Activated T-helper 1 cell treated with anti-CD3 and anti-CD28 coated beads, Interleukin-2, amount 50 U/mL, for 16 hours (primary cell): ENCODE results near the gene ACADVL.
"Not testable (repeated sequence)": the region's sequence is repeated elsewhere in the genome, so short reads cannot be mapped to it uniquely, and the experiment has no call there.

Experiments used
- DNase-seq, 2 donors: peaks; one replicate each; pipeline ENCODE4 v3.0.0-alpha.2; 2020; ENCODE audit warnings: low read depth in 1 of 2, low spot score in 1 of 2

ACADVL gene

DNA sequence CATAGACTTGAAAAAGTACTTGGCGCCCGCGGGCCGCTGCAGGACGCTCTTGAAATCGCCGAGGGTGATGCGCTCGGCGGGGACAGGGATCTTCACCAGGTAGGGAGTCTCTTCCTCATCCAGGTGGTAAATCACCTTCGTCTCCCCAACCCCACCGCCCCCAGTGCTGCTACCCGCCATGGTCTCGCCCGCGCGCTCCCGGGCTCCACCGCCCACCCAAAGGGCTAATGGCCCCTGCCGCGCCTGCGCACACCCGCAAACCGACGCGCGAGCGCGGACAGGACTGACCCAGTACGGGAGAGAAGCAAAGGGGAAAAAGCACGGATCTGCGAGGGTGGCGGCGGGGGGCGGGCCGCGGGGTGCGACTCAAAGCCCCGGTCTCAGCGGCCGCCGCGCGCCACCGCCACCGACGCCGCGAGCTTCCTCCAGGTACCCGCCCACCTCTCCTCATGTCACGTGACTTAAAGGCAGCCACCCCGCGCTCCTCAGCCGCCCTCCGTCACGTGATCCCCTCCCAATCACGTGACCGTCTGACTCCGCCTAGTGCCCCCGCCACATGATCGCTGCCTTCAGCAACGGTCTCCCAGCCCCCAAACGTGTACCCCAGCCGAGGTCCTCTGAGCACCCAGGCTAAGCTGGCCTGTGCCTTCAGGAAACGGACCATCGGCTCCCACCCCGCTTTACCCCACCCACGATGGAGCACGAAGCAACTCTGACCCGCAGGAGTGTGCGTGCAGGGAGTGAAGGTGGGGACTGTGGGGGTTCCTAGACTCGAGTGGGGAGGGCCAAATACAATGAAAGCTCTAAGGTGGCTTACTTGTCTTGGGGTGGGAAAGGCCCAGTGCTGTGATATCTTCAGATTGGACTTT lies 14.6 kb downstream of the ACADVL start, which contains the start of gene DVL2:
DVL2 (minus strand) TSS at position 435 of the 869 bp plus-strand sequence; CDS start at position 180, 255 bp downstream.
- peak; percentile 91 for DNase-seq

DNA sequence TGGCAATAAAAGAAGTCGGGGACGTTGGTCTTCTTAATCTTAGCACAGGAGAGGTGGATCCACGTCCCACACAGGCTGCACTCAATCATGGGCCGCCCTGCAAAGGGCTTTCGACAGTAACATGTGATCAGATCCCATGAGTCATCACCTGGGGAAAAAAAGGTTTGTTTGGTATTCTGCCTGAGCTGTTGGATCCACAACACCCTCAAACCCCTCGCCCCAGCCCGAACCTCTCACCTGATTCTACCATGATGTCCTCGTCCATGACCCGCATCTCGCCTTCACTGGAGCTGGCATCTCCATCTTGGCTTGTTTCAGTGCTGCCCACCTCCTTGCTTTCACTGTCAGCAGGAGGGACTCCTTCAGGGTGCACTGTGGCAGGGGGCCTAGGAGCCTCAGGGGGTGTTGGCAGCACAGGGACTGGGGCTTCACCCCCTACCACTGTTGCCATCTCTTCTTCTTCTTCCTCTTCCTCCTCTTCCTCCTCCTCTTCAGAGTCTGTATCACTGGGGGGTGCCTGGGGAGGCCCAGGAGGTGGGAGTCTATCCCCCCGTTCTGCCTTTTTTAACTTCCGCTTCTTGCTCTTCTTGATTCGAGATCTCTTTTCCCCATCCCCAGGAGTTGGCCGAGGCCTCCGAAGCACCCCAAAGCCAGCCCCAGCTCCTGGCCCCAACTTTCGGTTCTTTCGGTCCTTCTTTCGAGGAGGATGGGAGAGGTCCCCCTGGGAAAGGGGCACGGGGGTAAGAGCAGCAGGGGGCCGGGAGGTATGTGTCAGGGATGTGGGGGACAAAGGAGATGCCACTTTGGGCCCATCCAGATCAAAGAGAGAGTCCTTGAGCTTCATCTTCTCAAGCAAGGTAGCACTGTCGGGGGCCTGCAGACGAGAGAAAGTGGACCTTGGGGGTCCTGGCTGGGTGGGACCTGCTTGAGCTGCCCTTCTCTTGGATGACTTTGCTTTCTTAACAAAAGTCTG lies 16.2 kb downstream of the ACADVL start:
- no peak for DNase-seq

DNA sequence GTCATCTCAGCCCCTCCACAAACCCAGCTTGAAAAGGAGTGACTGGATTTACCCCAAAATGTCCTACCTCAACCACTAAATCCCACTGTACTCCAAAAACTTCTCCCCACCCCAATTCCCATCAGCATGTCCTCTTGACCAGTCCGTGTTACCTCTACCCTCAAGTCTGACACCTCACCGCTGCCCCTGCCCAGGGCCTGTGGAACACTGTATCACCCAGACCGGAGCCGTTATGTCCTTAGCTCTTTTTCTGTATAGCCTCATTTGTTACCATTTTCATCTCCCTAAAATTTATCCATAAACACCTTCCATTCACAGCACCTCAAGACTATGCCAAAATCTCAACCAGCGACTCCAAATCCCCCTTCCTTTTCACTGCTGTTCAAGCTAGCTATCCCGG lies 17.1 kb downstream of the ACADVL start:
- DNase-seq: no peak

DNA sequence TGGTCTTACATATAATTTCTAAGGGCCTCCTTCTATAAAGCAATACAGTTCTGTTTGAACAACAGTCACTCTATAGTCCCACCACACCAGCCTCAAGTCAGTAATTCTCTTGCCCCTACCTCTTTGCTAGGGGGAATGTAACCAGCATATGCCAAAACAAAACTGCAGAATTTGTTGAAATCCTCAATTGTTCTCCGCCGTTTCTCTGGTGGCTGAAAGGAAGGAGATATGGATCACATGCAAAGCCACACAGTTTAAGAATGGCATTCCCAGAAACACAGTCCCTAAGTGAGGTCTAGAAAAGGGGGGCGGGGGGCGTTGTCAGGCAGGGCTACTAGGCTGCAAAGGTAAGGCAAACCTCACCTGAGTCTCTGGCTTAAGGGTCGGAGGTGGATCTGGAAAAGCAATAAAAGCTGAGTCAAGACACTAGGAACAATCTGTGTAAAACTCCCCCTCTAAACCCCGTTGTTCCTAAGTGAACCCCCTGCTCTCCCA lies 17.6 kb downstream of the ACADVL start:
- DNase-seq: no peak

DNA sequence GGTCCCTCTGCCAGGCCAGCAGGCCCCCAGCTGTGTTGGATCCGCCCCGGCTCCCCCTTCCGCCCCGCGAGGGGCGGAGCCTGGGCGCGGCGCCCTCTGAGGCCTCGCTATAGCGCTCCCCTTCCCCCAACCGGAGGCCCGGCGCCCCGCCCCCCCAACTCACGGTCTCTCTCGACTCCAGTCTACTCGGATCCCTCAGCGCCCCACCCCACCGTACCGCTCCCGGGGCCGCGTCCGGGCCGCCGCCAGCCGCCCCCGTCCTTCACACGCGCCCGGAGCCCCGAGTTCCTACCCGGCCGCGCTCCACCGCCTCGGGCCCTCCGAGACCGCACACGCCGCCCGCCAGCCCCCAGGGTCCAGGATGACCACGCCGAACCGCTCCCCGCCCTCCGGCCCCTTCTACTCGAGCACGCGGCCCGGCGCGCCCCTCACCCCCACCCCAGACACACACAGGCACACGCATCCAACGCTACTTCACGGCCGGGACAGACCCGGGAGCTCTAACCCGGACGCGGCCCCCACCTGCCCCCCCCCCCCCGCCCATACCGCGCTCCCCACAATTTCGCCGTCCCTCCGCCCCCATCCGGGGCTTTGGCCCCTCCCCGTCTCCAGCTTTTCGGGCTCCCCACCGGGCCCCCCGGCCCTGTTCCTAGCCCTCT lies 18.2 kb downstream of the ACADVL start:
- peak; percentile 67 to 71 for DNase-seq

DNA sequence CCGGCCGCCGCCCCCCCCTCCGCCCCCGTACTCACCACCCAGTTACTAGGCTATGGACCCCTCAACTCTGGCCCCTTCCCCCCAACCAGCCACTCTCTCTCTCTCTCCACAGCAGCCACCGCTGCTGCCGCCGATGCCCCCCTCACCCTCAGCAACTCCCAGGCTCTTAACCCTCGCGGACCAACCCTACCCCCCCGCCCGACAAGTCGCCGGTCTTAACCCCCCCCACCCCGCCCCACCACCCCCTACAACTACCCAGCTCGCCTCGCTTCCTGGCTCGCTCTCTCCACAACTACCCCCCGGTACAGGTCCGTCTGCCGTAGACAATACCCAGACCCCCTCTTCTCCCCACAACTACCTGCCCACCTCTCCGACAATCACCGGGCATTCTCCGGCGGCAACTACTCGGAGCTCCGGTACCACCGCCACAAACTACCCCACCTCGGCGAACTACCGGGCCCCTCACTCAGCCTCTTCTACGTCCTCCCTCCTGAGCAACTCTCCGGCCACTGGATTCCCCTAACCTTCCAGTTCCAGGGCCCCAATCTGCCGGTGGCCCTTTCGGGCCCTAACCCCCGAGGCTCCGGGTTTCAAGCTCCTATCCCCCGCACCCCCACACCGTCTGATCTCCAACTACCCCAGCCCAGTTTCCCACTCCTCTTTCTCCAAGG lies 18.8 kb downstream of the ACADVL start:
- no peak for DNase-seq

DNA sequence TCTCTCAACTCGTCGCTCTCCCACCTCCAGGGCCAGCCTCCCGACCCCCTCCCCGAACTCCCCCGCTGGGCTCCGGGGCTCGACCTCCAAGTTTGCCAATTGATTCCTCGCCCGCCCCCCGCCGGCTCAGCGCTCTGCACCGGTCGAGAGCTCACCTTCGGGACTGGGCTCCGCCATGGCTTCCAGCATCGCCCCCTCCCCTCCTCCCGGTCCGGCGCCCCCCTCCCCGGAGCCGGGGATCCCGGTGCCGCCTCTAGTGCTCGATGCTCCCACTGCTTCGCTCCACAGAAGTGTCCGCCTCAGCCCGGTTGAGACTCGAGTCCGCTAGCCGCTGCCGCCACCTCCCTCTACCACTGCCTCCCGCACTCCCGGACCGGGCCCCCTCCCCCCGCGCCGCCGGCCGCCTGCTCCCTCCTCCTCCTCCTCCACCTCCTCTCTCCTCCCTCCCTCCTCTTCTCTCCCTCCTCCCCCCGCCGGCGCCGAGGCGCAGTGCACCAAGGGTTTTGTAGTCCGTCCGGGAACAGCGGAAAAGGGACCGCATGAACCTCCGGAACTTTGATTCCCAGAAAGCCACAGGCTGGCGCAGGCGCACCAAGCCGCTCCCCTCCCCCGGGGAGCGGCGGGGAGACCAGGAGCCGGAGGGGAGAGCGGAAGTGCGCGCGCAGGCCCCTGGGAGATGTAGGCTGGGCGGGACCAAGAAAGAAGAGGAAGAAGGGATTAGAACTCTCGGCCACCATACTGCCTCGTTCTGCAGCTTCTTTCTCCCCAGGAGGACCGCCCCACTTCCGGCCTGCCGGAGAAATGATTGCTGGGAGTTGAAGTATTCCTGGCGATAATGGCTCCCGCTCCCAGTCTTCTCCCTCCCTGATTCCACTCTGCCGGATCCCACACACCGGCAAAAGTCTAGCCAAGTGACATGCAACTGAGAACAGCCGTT lies 19.6 kb downstream of the ACADVL start, which contains the start of gene PHF23:
PHF23 (minus strand) TSS at position 367 of the 937 bp plus-strand sequence; CDS start at position 189, 178 bp downstream.
- peak; percentile 94 to 97 for DNase-seq

DNA sequence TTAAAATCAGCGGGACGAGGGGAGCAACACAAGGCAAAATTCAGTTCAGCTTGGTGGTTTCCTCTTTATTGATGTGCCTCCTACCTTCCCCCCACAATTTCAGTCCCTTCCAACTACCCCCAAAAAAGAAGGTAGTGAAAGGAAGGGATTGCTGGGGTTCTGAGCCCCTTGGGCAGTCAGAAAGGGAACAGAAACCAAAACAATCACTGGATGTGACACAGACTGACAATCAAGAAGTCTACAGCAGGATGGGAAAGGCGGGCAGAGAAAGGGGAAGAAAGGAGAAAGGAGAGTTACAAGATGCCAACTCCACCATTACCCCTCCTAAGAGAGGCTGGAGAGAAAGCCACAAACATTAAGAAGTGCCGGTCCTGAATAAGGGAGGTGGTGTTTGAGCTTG lies 20.6 kb downstream of the ACADVL start:
- no peak for DNase-seq

DNA sequence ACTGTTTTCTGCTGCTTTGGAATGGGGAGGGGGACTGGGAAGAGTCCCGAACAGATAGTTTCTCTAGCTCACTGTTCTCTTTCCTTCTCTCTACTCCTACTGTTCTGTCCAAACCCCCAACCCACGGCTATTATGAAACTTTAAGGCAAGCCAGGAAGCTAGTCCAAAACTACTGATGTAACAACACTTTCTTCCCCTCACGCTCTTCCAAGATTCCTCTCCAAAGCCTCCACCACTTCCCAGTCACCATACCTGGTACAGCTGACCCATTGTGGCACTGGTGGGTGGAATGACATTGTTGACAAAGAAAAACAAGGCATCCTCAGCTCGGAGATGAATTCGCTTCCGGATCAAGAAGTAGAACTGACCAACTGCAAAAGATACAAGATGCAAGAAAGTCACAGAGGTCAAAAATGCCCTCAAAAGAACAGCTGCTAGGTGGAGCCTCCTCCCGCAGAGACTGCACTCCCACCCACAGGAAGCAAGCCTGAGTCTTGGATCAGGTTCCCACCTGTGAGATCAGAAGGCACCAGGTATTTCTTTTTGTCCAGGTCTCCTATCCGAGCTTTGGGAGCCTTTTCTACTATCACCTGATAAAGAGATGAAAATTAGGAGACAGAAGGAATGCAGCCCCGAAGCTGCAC lies 21.5 kb downstream of the ACADVL start:
- no peak for DNase-seq

DNA sequence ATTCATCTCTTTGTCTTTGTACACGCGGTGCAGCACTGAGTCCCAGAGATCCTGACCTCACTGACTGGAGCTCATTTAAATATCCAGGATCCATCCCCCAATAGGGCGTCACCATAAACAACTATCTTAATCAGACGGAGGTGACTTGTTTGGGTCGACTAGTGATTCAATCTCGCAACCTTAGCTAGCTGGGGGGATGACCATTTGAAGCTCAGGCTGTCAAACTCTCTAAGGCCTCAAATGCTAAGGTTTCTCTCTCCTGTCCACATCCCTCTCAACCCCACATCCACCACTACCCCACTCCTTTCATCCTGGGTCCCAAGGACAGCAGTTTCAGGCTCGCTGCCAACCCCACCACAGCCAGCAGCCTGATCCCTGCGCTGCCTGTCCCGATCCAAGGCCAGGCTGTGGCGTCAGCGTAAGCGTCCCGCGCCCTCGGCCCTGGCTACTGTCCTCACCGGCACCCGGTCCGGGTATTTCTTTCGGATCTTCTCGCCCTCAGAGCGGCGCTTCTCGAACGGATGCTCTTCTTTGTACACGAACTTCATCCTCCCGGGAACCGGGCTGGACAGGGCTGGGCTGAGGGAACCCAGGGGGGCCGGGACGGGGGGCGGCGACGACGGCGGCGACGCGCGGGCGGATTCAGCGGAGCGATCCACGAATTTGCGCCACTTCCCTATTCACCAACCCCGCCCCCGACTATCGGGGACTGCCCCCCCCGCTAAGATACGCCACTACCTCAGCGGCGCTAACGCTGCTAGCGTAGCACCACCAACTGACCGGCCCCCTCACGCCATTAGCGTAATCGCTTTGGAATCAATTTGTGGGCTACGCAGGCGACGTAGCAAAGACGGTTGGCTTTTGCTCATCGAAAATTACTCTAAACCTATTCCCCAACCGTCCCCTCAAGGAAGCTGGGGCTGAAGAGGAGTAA lies 22.3 kb downstream of the ACADVL start, which contains the start of gene GABARAP:
GABARAP (minus strand) TSS at position 667 of the 934 bp plus-strand sequence; CDS start at position 548, 119 bp downstream.
- DNase-seq: peak; percentile 88 to 89

DNA sequence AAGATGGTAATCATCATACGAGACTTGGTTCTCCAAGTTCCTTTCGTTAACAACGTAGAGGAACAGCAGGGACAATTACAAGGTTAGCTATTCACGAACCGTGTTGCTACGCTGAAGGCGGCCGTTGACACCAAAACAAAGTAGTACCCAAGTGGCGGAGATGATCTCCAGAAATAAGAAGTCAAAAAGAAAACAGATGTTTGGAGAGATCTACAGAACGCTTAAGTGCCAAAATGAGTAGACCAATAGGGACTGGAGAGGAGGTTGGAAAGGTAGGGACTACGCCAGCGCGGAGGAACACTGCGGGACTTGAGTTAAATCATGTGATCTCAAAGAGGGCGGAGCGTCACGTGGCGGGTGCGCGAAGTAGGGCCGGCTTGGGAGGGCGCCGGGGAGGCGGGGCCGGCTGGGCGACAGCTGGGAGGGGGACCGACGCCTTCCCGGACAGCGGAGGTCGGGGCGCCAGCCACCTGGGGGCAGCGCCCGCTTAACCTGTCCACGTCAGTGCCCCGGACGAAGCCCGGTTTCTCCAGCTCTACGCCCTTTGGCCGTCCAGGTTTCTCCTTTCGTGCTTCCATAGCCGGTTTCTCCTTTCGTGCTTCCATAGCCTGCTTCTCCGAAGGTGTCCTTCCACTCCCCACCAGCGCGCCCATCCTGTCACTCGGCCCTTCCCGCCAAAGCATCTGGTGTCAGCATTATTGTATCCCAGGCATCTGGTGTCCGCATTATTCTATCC lies 23.1 kb downstream of the ACADVL start:
- peak; percentile 87 to 89 for DNase-seq

DNA sequence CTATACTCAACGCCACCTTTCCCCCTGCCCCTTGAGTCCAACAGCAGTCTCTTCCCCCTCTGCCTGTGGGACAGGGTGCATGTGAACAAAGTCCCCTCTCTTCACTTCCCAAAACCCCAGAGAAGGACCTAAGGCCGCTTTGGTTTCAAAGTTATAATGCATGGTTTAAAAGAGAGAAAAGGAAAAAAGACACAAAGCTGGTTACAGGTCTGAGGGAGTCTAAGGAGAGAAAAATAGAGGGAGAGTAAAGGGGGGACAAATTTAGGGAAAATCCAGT lies 23.7 kb downstream of the ACADVL start:
- DNase-seq: no peak

DNA sequence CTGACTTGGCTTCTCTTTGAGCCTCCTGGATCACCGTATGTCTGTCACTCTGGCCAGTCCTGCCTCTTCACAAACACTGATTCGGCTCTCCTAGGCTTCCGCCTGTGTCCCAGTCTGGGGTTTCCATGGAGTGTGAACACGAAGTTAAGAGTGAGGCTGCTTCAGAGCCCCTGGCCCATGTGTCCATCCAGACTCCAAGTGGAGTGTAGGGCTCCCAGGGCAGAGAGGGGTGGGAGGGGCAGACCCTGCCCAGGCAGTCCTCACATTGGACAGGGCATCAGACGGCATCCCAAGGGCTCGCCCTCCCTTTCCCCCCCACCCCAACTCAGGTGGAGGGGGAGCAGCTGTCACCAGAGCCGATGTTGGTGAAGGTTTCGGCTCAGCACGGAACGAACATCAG lies 24.1 kb downstream of the ACADVL start:
- not testable (repeated sequence) for DNase-seq

DNA sequence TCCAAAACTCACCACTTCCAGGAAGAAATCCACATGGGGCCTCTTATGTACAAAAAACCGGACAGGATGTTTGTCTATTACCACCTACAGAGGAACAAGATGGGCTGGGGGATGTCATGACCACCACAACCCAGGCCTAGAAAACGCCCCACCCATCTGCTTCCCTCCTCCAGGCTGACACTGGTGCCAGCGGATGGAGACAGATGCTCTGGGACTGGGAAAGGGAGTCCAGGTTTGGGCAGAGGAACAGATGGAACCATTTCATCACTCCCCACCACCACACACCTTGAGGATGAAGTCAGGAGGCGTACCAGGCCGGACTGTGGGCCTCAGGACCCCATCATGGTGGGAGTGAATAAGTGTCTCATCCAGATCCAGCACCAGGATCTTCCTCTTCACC lies 27.0 kb downstream of the ACADVL start:
- no peak for DNase-seq

DNA sequence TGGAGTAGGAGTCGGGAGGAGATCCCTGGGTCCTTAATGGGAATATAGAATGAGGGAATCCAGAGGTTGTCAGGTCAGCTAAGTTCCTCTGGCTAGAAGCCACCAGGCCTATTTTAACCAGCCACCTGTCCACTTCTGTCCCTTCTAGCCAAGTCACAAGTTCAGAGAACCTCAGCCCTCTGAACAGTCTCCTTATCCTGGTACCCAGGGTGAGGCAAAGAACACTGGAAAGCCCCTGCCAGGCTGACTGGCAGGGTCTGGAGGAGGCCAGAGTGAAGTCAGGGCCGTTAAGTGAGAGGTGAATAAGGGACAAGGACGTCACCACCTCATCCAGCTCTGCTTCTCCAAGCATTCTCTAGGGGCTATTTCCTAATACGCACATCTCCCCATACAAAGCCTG lies 29.1 kb downstream of the ACADVL start:
- no peak for DNase-seq

DNA sequence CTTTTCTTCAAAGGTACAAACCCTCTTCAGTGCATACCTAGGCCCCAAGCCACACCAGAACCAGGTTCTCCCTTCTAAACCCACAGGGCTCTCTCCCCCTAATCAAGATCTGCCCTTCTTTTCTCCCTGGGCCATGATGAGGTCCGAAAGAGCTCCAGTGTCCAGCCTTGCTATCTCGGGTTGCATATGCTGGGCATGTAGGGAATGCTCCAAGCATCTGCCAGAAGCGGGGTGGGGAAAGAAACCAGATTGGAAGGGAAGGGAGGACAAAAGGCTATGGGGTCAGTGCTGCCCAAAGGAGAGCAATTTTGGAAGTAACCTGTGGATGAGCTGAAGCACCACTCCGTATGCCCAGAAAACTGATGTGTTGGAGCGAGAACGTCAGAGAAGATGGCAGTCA lies 29.5 kb downstream of the ACADVL start:
- DNase-seq: no peak

DNA sequence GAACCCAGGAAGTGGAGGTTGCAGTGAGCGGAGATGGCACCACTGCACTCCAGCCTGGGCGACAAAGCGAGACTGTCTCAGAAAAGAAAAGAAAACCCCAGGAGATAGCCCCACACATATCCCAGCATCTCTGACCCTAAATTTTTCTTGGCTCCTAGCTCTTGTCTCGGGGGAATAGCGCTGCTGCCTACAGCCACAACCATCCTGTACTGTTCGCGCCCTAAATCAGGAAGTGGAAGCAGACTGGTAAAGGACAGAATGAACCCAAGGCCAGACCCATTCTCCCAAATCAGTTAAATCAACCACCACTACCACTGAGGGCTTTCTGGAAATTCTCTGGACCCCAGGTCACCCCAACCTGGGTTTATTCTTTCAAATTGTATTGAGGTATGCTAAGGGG lies 30.1 kb downstream of the ACADVL start:
- DNase-seq: no peak
